CD4-positive, alpha-beta T cell treated with Interleukin-17A for 1 hour (primary cell): ENCODE measurements around the gene MYOZ1.

Experiments used
- DNase-seq: peaks from one replicate; pipeline ENCODE4 v3.0.0-alpha.2; 2020

The MYOZ1 gene

DNA sequence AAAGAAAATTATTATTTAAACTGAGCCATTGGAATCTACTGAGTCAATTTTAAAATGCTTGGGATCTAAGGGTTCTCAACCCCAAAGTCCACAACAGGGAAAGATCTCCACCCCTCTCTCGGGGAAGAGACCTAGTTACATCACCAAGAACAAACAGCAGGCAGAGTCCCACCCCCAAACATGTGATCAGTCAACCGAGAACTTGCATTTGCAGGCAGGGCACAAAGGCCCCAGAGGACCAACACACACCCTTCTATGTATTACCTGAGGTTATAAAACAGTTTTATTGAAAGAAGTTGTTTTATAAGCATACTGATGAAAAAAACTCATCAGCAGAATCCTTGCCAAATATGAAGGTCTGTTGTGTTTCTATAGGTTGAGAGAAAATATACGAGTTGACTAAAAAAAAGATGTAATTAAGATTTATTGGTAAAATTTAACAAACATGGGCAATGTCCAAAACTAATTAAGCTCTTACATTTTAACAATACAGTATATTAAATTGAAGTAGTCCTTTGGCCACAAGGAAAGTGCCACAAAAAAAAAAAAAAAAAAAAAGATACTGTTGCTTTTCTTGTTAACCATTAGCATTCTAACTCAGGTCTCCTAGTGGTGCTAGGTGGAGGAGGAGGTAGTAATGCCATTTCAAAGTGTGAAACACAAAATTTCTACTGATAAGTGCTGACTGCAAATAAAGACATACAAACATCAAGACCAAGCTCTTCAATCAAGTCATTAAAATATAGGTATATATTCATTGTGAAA lies 49.2 kb downstream of the MYOZ1 start:
- peak; percentile 22 for DNase-seq

DNA sequence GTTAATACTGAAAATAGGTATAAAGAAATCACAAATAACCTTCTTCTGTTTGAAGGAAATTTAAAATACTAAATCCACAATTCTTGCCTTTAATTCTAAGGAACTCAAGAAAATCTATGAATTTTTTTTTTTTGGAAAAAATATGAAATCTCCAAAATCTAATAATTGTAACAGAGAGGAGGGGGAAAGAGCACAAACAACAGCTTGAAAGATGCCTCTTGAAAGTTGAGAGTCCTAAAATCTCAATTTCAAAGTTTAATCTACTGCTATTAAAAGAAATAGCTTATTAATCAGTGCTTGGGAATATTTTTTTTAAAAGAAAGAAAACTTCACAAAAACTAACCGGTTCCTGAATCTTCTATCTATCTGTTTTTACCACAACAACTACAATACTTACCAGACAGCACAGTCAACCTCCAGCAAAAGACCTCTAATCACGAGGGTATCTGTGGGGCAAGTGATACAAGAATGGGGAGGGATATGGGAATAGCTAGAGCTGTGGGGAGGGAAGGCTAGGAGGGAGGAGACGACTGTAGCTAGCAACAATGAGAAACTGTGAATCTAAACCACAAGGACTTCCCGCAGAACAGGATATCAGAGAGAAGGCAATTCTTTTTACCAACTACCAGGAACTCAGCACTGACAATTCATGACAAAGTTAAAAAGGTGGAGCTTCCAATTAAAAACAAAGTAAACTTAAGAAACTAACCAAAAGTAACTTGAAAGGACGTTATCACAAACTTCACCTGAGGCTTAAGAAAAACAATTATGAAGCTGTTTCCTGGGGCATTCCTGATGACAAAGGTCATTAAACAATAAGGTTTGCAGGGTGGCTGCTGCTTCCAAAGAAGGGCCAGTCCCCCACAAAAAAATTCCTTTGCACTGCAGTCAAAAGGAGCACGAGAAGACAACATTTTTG lies 50.1 kb downstream of the MYOZ1 start, which contains the start of gene USP54:
Gene USP54 (minus strand): TSS at position 462 of the 919 bp plus-strand sequence. CDS start 15,684 bp downstream, outside the sequence.
- peak; percentile 43 for DNase-seq

DNA sequence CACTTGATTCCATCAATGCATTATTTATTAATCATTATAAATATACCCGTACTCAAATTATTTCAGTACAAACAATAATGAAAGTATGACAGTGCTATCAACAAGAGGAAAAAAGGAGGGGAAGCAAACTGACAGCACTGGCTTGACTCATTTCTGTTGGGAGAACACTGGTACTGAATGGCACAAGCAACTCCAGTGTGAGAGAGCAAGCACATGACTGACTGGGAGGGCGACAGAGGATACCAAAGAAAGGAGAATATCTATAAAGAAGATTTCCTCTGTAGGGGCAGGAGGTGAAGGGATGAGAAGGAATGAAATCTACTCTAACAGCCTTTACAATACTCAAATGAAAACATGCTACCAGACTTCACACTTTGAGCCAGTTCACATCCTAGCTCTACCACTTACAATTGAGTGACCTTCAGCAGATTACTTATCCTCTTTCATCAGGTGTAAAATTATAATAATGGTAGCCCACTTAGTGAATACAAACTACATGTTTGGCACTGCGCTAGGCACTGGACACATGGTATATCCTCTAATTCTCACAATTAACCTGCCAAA lies 51.6 kb downstream of the MYOZ1 start:
- no peak for DNase-seq

DNA sequence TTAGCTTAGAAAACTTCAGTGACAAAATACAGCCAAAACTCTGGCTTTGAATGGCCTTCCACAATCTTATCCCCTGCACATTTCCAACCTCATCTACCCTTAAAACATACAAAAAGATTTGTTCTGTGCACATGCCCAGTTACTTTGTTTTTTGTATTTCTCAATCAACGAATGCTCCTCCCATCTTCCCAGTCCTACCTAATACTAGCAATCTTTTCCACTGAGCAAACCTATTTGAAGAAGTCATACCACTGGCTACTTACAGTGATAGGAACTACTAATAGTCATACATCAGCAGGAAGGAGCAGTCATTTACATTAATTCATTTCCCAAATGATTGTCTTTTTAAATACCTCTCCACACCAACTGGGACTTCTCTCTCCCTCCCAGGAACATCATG lies 52.6 kb downstream of the MYOZ1 start:
- no peak for DNase-seq

DNA sequence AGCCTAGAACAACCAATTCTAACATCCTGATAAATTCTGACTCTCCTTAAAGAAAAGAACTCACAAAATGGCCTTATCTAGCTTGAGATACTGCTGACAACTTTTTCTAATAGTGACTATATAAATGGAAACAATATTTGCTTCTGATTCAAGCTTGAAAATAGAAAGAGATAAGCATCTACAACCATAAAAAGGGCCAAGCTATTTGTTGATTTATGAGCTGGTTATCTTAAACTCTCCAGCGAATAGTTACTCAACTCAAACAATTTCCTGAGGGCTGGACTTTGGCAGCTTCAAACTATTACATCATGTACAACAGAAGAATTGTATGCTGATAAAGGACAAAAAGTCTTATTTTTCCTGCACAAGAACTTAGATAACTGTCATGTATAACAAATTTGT lies 54.7 kb downstream of the MYOZ1 start:
- no peak for DNase-seq

DNA sequence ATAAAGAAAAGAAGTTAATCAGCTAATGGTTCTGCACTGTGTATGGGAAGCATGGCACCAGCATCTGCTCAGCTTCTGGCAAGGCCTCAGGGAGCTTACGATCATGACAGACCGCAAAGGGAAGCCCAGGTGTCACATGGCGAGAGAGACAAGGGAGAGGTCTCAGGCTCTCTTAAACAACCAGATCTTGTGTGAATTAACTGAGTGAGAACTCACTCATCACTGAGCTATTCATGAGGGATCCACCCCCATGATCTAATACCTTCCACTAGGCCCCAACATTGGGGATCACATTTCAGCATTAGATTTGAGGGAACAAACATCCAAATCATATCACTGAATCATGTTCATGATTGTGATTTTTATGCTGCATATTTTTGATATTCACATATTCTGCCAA lies 55.9 kb downstream of the MYOZ1 start:
- no peak for DNase-seq

DNA sequence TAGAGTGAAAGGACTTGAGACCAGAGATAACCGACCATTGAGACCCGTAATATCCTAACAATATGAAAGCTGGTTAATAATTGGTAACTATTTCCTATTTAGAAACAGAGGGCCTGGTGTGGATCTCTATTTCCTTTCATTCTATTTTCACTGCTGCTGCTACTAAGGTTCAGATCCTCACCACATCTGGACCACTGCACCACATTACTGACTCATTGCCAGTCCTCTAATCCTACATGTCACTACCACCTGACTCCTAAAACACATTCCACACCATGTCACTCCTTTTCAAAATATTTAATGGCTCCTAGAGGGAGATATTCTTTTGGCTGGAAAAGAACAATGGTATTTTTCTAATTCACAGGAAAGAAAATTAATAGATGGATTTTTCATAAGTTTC lies 56.5 kb downstream of the MYOZ1 start:
- DNase-seq: no peak

DNA sequence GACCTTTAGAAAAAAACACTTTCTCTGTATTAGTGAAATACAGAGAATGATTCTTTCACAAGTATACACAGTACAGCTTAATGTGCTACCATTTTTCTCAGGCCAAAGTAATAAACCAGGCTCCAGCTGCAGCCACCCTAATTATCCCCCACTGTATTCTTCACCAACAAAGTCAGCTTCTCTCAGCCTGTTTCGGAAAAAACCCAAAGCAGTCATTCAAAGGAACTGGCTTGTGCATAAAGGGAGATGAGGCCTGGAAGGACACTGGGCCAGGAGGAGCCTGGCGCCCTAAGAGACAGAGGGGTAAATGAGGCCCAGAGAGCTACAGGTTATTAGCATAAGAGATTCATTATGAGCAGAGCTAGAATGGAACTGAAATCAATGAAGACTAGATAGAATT lies 59.4 kb downstream of the MYOZ1 start:
- no peak for DNase-seq
